HG03565 (cell line): ENCODE data around the gene TBC1D3L.
"Not testable (repeated sequence)": the region's sequence is repeated elsewhere in the genome, so short reads cannot be mapped to it uniquely, and the experiment has no call there.

Experiments
- ATAC-seq: cut with Tn5 transposase; IDR thresholded peaks from one replicate; pipeline ENCODE4 v1.9.1; 2021; ENCODE audit warnings: mild to moderate bottlenecking, moderate library complexity; ENCODE audit not compliant: unreplicated experiment

TBC1D3L gene

GRCh38 chr17:37988960-37989359 lies at the start of gene TBC1D3L:
TSS of gene TBC1D3L (minus strand) at chr17:37989060. CDS start at chr17:37987520, 1,540 bp downstream.
- ATAC-seq, result not testable (repeated sequence)

- ATAC-seq, result not testable (repeated sequence)
Observed at GRCh38 chr17:38003676-38004075, 14.8 kb upstream of the TBC1D3L start, which contains the start of gene TBC1D3D. TSS of gene TBC1D3D (plus strand) at chr17:38003976. CDS start at chr17:38005561, 1,585 bp downstream.
